ENCODE measurements around the gene CEP70.

DNA sequence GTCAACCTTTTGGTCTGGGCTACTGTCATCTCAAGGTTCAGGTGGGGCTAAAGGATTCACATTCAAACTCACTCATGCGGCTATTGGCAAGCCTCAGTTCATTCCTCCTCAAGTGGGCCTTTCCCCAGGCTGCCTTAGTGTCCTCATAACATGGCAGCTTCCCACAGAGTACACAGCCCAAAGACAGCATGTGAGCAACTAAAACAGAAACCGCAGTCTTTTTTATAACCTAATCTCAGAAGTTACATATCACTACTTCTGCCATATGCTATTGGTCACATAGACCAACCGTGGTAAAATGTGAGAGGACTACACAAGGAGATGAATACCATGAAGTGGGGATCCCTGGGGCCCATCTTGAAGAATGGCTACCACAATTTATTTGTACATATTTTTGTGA lies 4.5 kb upstream of the CEP70 start:
- TF ChIP-seq, protein P1, sequence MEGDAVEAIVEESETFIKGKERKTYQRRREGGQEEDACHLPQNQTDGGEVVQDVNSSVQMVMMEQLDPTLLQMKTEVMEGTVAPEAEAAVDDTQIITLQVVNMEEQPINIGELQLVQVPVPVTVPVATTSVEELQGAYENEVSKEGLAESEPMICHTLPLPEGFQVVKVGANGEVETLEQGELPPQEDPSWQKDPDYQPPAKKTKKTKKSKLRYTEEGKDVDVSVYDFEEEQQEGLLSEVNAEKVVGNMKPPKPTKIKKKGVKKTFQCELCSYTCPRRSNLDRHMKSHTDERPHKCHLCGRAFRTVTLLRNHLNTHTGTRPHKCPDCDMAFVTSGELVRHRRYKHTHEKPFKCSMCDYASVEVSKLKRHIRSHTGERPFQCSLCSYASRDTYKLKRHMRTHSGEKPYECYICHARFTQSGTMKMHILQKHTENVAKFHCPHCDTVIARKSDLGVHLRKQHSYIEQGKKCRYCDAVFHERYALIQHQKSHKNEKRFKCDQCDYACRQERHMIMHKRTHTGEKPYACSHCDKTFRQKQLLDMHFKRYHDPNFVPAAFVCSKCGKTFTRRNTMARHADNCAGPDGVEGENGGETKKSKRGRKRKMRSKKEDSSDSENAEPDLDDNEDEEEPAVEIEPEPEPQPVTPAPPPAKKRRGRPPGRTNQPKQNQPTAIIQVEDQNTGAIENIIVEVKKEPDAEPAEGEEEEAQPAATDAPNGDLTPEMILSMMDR (IDR thresholded peaks at IDR 0.05) = no peak
- TF ChIP-seq POLR2A (IDR thresholded peaks at IDR 0.05) = no peak
